Neural cell (in vitro differentiated cells): ENCODE data around the gene MFSD2A.

Experiments used
- SMC3 ChIP-seq: fragments of 450-650 bp; conservative IDR thresholded peaks from 2 replicates; pipeline ENCODE4 v1.6.1; 2014; ENCODE audit warnings: antibody characterized with exemption, mild to moderate bottlenecking, moderate library complexity; ENCODE audit not compliant: poor library complexity
- TF ChIP-seq, protein P1 (sequence below): fragments of 450-650 bp; IDR thresholded peaks from 2 replicates; pipeline ENCODE4 v1.5.1; 2014; ENCODE audit warnings: antibody characterized with exemption, mild to moderate bottlenecking, moderate library complexity; ENCODE audit not compliant: poor library complexity, severe bottlenecking

DNA sequence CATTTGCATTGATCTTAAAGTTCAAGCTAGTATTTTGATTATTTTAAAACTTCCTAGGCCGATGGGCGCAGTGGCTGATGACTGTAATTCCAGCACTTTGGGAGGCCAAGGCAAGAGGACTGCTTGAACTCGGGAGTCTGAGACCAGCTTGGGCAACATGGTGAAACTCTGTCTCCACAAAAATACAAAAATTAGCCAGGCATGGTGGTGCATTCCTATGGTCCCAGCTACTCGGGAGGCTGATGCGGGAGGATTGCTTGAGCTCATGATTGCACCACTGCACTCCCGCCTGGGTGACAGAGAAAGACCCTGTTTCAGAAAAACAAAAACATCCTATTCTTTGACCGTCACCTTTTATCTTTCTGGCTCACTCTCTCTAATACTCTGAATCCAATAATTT is 30.0 kb downstream of the MFSD2A start:
- TF ChIP-seq, protein P1, sequence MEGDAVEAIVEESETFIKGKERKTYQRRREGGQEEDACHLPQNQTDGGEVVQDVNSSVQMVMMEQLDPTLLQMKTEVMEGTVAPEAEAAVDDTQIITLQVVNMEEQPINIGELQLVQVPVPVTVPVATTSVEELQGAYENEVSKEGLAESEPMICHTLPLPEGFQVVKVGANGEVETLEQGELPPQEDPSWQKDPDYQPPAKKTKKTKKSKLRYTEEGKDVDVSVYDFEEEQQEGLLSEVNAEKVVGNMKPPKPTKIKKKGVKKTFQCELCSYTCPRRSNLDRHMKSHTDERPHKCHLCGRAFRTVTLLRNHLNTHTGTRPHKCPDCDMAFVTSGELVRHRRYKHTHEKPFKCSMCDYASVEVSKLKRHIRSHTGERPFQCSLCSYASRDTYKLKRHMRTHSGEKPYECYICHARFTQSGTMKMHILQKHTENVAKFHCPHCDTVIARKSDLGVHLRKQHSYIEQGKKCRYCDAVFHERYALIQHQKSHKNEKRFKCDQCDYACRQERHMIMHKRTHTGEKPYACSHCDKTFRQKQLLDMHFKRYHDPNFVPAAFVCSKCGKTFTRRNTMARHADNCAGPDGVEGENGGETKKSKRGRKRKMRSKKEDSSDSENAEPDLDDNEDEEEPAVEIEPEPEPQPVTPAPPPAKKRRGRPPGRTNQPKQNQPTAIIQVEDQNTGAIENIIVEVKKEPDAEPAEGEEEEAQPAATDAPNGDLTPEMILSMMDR = no peak
- TF ChIP-seq SMC3 = no peak
